Natural killer cell (primary cell): ENCODE results near the gene TSFM. TPM values are rescaled to one million over a fixed set of nuclear protein-coding genes. Genes with fewer than 3 reads are reported as not detected.

Experiments
- ATAC-seq, 3 donors: fragments of 150-1000 bp in 2 of 3; fragments of 200-7000 bp in 1 of 3; cut with Tn5 transposase; 1 replicate in 1 of 3; 2 replicates in 2 of 3; pipeline ENCODE4 v1.10.0; 2021; ENCODE audit warnings: mild to moderate bottlenecking in 2 of 3, moderate library complexity in 2 of 3
- DNase-seq, 2 donors: peaks; one replicate each; pipeline versions ENCODE4 v3.0.0 to v3.0.0-alpha.2; 2013 to 2021; ENCODE audit warnings: mixed read lengths in 1 of 2
- H3K27ac ChIP-seq: one replicate; pipeline ENCODE4 v1.5.1; 2013; ENCODE audit warnings: mild to moderate bottlenecking, low read length
- H3K27me3 ChIP-seq: one replicate; pipeline ENCODE4 v1.6.1; 2013; ENCODE audit warnings: low read length; ENCODE audit not compliant: control insufficient read depth, insufficient read depth
- H3K36me3 ChIP-seq: one replicate; pipeline ENCODE4 v1.6.1; 2013; ENCODE audit warnings: low read length; ENCODE audit not compliant: control insufficient read depth, insufficient read depth
- H3K4me1 ChIP-seq: one replicate; pipeline ENCODE4 v1.6.1; 2013; ENCODE audit warnings: low read length; ENCODE audit not compliant: control insufficient read depth, insufficient read depth
- H3K4me3 ChIP-seq: one replicate; pipeline ENCODE4 v1.5.1; 2013; ENCODE audit warnings: low read length
- H3K9me3 ChIP-seq: one replicate; pipeline ENCODE4 v1.6.1; 2013; ENCODE audit warnings: low read length; ENCODE audit not compliant: control insufficient read depth, insufficient read depth
- H3K27ac Mint-ChIP-seq, 2 donors: one replicate each; pipeline ENCODE4 v1.8.0; 2022; ENCODE audit warnings: mild to moderate bottlenecking in 2 of 2, mixed read lengths in 2 of 2, moderate library complexity in 1 of 2
- H3K27me3 Mint-ChIP-seq, 2 donors: one replicate each; pipeline ENCODE4 v1.8.0; 2022; ENCODE audit warnings: low read depth in 2 of 2, mixed read lengths in 2 of 2
- H3K36me3 Mint-ChIP-seq: one replicate; pipeline ENCODE4 v1.8.0; 2022; ENCODE audit warnings: mixed read lengths
- H3K4me1 Mint-ChIP-seq, 2 donors: one replicate each; pipeline ENCODE4 v1.8.0; 2022; ENCODE audit warnings: mixed read lengths in 2 of 2
- H3K4me3 Mint-ChIP-seq: one replicate; pipeline ENCODE4 v1.8.0; 2022; ENCODE audit warnings: mild to moderate bottlenecking, moderate library complexity, mixed read lengths
- H3K9me3 Mint-ChIP-seq, 2 donors: one replicate each; pipeline ENCODE4 v1.8.0; 2022; ENCODE audit warnings: mixed read lengths in 2 of 2
- WGBS: methylation state at CpG from one replicate; pipeline ENCODE4 v1.1.7; 2013; ENCODE audit warnings: missing lambda C conversion rate; ENCODE audit not compliant: insufficient coverage; 5-methylcytosine and 5-hydroxymethylcytosine counted together
- intact Hi-C: fragments of 100-400 bp; cut with micrococcal nuclease; formaldehyde crosslinking; loops from one replicate; pipeline ENCODE4 v1.14.2; 2022
- total RNA-seq, 4 donors: library from RNA; stranded (reverse); fragments of 120-200 nt in 1 of 4; gene quantifications; one replicate each; pipeline versions ENCODE4 v1.2.3 to v1.2.4, GENCODE V29; 2013 to 2022
- TF ChIP-seq, protein P1 (sequence below): fragments of 200-600 bp; IDR thresholded peaks from one replicate; pipeline ENCODE4 v1.8.0; 2022; ENCODE audit warnings: antibody characterized with exemption

The TSFM gene
- total RNA-seq, 3 donors from 2014 or later (not counting 1 experiment from before 2014, with no cell fraction given), result 17.6 to 19.7 (median 17.7) TPM

GRCh38 chr12:57813111-57813970, 30.8 kb downstream of the TSFM start:
- no peaks in the 10 kb centered on the region for H3K9me3 ChIP-seq
- no peak overlapping the region for H3K4me3 Mint-ChIP-seq

GRCh38 chr12:57813971-57814772, 31.6 kb downstream of the TSFM start:
- Histone ChIP-seq H3K27ac (no peak overlapping the region), H3K36me3 (peaks cover 2% of the 10 kb centered on the region), H3K4me1 (no peaks in the 10 kb centered on the region), H3K9me3 (no peaks in the 10 kb centered on the region), H3K4me3 (no peak overlapping the region), H3K27me3 (no peaks in the 10 kb centered on the region)
- ATAC-seq, result no peak
- Mint-ChIP-seq H3K27me3 (no peaks in the 10 kb centered on the region), H3K4me3 (no peak overlapping the region), H3K9me3 (no peaks in the 10 kb centered on the region), H3K36me3 (no peaks in the 10 kb centered on the region), H3K4me1 (peaks cover 7 to 10% of the 10 kb centered on the region in 2 donors), H3K27ac (no peak overlapping the region)
- intact Hi-C loops, result no loop called here
- WGBS, result 90% methylated on average over 14 of the region's 17 CpGs
- TF ChIP-seq, protein P1, sequence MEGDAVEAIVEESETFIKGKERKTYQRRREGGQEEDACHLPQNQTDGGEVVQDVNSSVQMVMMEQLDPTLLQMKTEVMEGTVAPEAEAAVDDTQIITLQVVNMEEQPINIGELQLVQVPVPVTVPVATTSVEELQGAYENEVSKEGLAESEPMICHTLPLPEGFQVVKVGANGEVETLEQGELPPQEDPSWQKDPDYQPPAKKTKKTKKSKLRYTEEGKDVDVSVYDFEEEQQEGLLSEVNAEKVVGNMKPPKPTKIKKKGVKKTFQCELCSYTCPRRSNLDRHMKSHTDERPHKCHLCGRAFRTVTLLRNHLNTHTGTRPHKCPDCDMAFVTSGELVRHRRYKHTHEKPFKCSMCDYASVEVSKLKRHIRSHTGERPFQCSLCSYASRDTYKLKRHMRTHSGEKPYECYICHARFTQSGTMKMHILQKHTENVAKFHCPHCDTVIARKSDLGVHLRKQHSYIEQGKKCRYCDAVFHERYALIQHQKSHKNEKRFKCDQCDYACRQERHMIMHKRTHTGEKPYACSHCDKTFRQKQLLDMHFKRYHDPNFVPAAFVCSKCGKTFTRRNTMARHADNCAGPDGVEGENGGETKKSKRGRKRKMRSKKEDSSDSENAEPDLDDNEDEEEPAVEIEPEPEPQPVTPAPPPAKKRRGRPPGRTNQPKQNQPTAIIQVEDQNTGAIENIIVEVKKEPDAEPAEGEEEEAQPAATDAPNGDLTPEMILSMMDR, result no peak
- no peak for DNase-seq

More at GRCh38 chr12:57813111-57813970, 30.8 kb downstream of the TSFM start:
- Mint-ChIP-seq H3K4me1 (peaks cover 0 to 2% of the 10 kb centered on the region in 2 donors), H3K27me3 (no peaks in the 10 kb centered on the region), H3K36me3 (no peaks in the 10 kb centered on the region), H3K9me3 (no peaks in the 10 kb centered on the region), H3K27ac (no peak overlapping the region)
- H3K4me3 ChIP-seq, result no peak overlapping the region
- DNase-seq (no peak), ATAC-seq (no peak)
- intact Hi-C loops, result no loop called here
- H3K27ac ChIP-seq, result no peak overlapping the region
- 88% methylated on average over 14 of the region's 14 CpGs for WGBS
- peaks cover 2% of the 10 kb centered on the region for H3K36me3 ChIP-seq
- H3K27me3 ChIP-seq, result no peaks in the 10 kb centered on the region
- H3K4me1 ChIP-seq, result no peaks in the 10 kb centered on the region
- TF ChIP-seq, protein P1, result no peak

- H3K36me3 ChIP-seq, result peaks cover 4% of the 10 kb centered on the region
- H3K27ac ChIP-seq, result no peak overlapping the region
- ATAC-seq, result no peak
- WGBS, result 90% methylated on average over 13 of the region's 13 CpGs
- H3K36me3 Mint-ChIP-seq, result no peaks in the 10 kb centered on the region
- H3K4me1 ChIP-seq, result no peaks in the 10 kb centered on the region
- DNase-seq, result no peak
- intact Hi-C loops, result no loop called here
- H3K9me3 Mint-ChIP-seq, result no peaks in the 10 kb centered on the region
- TF ChIP-seq, protein P1, result no peak
- no peak overlapping the region for H3K27ac Mint-ChIP-seq
- H3K27me3 ChIP-seq, result no peaks in the 10 kb centered on the region
- H3K27me3 Mint-ChIP-seq, result no peaks in the 10 kb centered on the region
- H3K4me3 Mint-ChIP-seq, result no peak overlapping the region
- H3K9me3 ChIP-seq, result no peaks in the 10 kb centered on the region
- no peak overlapping the region for H3K4me3 ChIP-seq
- peaks cover 7 to 10% of the 10 kb centered on the region in 2 donors for H3K4me1 Mint-ChIP-seq
Measured at GRCh38 chr12:57815177-57816000, 32.8 kb downstream of the TSFM start.
